Uterus (tissue), 2 donors: ENCODE measurements around the gene ADARB2.

Experiments used
- POLR2A ChIP-seq, 2 donors: fragments of 450-650 bp; IDR thresholded peaks; one replicate each; pipeline ENCODE4 v1.6.1; 2016; ENCODE audit warnings: antibody characterized with exemption in 2 of 2, mild to moderate bottlenecking in 1 of 2, moderate library complexity in 1 of 2
- TF ChIP-seq, protein P1 (sequence below), 4 experiments: fragments of 200-600 bp in 2 of 4; fragments of 450-650 bp in 2 of 4; sonication (generic) in 2 of 4; IDR thresholded peaks; one replicate each; pipeline ENCODE4 v1.5.1; 2016 to 2019; ENCODE audit warnings: antibody characterized with exemption in 4 of 4, mild to moderate bottlenecking in 2 of 4, moderate library complexity in 1 of 4

DNA sequence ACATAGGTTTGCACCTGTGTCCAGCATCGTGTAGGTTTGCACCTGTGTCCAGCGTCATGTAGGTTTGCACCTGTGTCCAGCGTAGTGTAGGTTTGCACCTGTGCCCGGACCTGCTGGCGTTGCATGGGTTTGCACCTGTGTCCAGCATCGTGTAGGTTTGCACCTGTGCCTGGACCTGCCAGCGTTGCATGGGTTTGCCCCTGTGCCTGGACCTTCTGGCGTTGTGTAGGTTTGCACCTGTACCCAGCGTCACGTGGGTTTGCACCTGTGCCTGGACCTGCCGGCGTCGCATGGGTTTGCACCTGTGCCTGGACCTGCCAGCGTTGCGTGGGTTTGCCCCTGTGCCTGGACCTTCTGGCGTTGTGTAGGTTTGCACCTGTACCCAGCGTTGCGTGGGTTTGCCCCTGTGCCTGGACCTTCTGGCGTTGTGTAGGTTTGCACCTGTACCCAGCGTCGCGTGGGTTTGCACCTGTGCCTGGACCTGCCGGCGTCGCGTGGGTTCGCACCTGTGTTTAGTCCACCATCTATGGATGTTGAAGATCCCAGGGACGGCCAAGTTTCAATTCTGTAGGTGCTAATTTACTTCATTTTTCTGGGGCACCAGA lies 523.2 kb downstream of the ADARB2 start:
- no peak for TF ChIP-seq POLR2A (IDR thresholded peaks at IDR 0.05)
- TF ChIP-seq, protein P1, sequence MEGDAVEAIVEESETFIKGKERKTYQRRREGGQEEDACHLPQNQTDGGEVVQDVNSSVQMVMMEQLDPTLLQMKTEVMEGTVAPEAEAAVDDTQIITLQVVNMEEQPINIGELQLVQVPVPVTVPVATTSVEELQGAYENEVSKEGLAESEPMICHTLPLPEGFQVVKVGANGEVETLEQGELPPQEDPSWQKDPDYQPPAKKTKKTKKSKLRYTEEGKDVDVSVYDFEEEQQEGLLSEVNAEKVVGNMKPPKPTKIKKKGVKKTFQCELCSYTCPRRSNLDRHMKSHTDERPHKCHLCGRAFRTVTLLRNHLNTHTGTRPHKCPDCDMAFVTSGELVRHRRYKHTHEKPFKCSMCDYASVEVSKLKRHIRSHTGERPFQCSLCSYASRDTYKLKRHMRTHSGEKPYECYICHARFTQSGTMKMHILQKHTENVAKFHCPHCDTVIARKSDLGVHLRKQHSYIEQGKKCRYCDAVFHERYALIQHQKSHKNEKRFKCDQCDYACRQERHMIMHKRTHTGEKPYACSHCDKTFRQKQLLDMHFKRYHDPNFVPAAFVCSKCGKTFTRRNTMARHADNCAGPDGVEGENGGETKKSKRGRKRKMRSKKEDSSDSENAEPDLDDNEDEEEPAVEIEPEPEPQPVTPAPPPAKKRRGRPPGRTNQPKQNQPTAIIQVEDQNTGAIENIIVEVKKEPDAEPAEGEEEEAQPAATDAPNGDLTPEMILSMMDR (IDR thresholded peaks at IDR 0.05) = no peak
